Liver (tissue), 9 donors: ENCODE data around the gene ERN2. TPM values are rescaled to one million over a fixed set of nuclear protein-coding genes. Genes with fewer than 3 reads are reported as not detected.
A peak's percentile ranks its signal among the peaks of the same experiment; 100 is the strongest.

ENCODE experiments used
- DNase-seq: peaks from one replicate; pipeline ENCODE4 v3.0.0-alpha.2; 2017; ENCODE audit warnings: low spot score
- H3K27ac ChIP-seq, 2 donors: one replicate each; pipeline ENCODE4 v1.7.0; 2013; ENCODE audit warnings: inconsistent platforms in 2 of 2, low read length in 2 of 2, control low read depth in 1 of 2, low read depth in 1 of 2, mild to moderate bottlenecking in 1 of 2
- H3K27me3 ChIP-seq, 4 donors: one replicate each; pipeline versions ENCODE4 v1.6.1 to v1.7.0; 2013; ENCODE audit warnings: low read length in 3 of 4, inconsistent platforms in 1 of 4, mild to moderate bottlenecking in 1 of 4, moderate library complexity in 1 of 4; ENCODE audit not compliant: control insufficient read depth in 4 of 4, insufficient read depth in 4 of 4
- H3K36me3 ChIP-seq, 4 donors: one replicate each; pipeline versions ENCODE4 v1.6.1 to v1.7.0; 2013; ENCODE audit warnings: low read length in 3 of 4, mild to moderate bottlenecking in 3 of 4, low read depth in 1 of 4, moderate library complexity in 1 of 4; ENCODE audit not compliant: control insufficient read depth in 4 of 4, insufficient read depth in 3 of 4
- H3K4me1 ChIP-seq, 4 donors: one replicate each; pipeline versions ENCODE4 v1.6.1 to v1.7.0; 2013; ENCODE audit warnings: low read length in 3 of 4, mild to moderate bottlenecking in 3 of 4, moderate library complexity in 1 of 4; ENCODE audit not compliant: control insufficient read depth in 4 of 4, insufficient read depth in 4 of 4
- H3K4me3 ChIP-seq, 3 donors: one replicate each; pipeline versions ENCODE4 v1.6.1 to v1.7.0; 2013; ENCODE audit warnings: low read length in 3 of 3, control low read depth in 1 of 3, low read depth in 1 of 3, mild to moderate bottlenecking in 1 of 3
- H3K9ac ChIP-seq, 2 donors: one replicate each; pipeline ENCODE4 v1.7.0; 2013; ENCODE audit warnings: low read length in 2 of 2, mild to moderate bottlenecking in 2 of 2, moderate library complexity in 2 of 2, control low read depth in 1 of 2, low read depth in 1 of 2
- H3K9me3 ChIP-seq, 4 donors: one replicate each; pipeline versions ENCODE4 v1.6.1 to v1.7.0; 2013; ENCODE audit warnings: low read length in 3 of 4; ENCODE audit not compliant: control insufficient read depth in 4 of 4
- ATF3 ChIP-seq: IDR thresholded peaks from 2 replicates; pipeline ENCODE4 v1.6.1; 2016; ENCODE audit warnings: antibody characterized with exemption
- CTCF ChIP-seq: fragments of 150-350 bp; IDR thresholded peaks from 2 replicates; pipeline ENCODE4 v1.5.1; 2017; ENCODE audit warnings: improper control_type of control experiment, low read depth, low read length; ENCODE audit not compliant: missing input control
- EGR1 ChIP-seq, 2 donors: IDR thresholded peaks; 2 replicates each; pipeline ENCODE4 v1.6.1; 2016 to 2018; ENCODE audit warnings: antibody characterized with exemption in 2 of 2, low read depth in 2 of 2
- FOXA1 ChIP-seq: IDR thresholded peaks from 2 replicates; pipeline ENCODE4 v1.6.1; 2016; ENCODE audit warnings: antibody characterized with exemption
- FOXA2 ChIP-seq: IDR thresholded peaks from 2 replicates; pipeline ENCODE4 v1.6.1; 2016; ENCODE audit warnings: antibody characterized with exemption
- HNF4G ChIP-seq: IDR thresholded peaks from 2 replicates; pipeline ENCODE4 v1.6.1; 2016; ENCODE audit warnings: antibody characterized with exemption
- JUND ChIP-seq, 2 donors: IDR thresholded peaks; 2 replicates each; pipeline ENCODE4 v1.6.1; 2016; ENCODE audit warnings: antibody characterized with exemption in 2 of 2
- MAX ChIP-seq: IDR thresholded peaks from 2 replicates; pipeline ENCODE4 v1.6.1; 2016; ENCODE audit warnings: antibody characterized with exemption
- NR2F2 ChIP-seq: IDR thresholded peaks from 2 replicates; pipeline ENCODE4 v1.6.1; 2016; ENCODE audit warnings: antibody characterized with exemption
- REST ChIP-seq: IDR thresholded peaks from 2 replicates; pipeline ENCODE4 v1.6.1; 2016; ENCODE audit warnings: antibody characterized with exemption, mild to moderate bottlenecking
- RXRA ChIP-seq, 2 donors: IDR thresholded peaks; 2 replicates each; pipeline ENCODE4 v1.6.1; 2017 to 2018; ENCODE audit warnings: antibody characterized with exemption in 2 of 2, mild to moderate bottlenecking in 1 of 2
- SP1 ChIP-seq: IDR thresholded peaks from 2 replicates; pipeline ENCODE4 v1.6.1; 2018; ENCODE audit warnings: antibody characterized with exemption, mild to moderate bottlenecking
- TAF1 ChIP-seq: conservative IDR thresholded peaks from 2 replicates; pipeline ENCODE4 v1.6.1; 2016; ENCODE audit warnings: antibody characterized with exemption, mild to moderate bottlenecking
- YY1 ChIP-seq: IDR thresholded peaks from 2 replicates; pipeline ENCODE4 v1.6.1; 2016; ENCODE audit warnings: antibody characterized with exemption, mild to moderate bottlenecking
- WGBS: extraction: QIAGEN DNeasy Blood & Tissue Kit; methylation state at CpG from one replicate; pipeline ENCODE4 v1.1.7; 2013; 5-methylcytosine and 5-hydroxymethylcytosine counted together
- polyA plus RNA-seq, 2 donors: library from polyadenylated mRNA; stranded (reverse) in 1 of 2; unstranded in 1 of 2; fragments of 200-250 nt in 1 of 2; fragments of >200 nt in 1 of 2; fragmentation: Nextera tagmentation in 1 of 2; extraction: Ambion mirVana in 1 of 2; gene quantifications; one replicate each; pipeline versions ENCODE4 v1.2.1 to v1.2.3, GENCODE V29; 2013 to 2015
- total RNA-seq, 2 donors: library from RNA; depleted of rRNA; stranded (reverse); fragments of >200 nt; gene quantifications; one replicate each; pipeline ENCODE4 v1.2.3, GENCODE V29; 2014
- donor health status: healthy.
- donor health status: healthy.
- donor health status: healthy.
- donor health status: healthy.
- donor health status: healthy.

The ERN2 gene
- total and polyA plus RNA-seq, 4 donors: 0.01 to 0.17 TPM; not detected in 2

- TF ChIP-seq HNF4G (no peak), EGR1 (IDR thresholded peaks at IDR 0.05; ENCODE audit: low read depth in 2 of 2) (no peak), FOXA2 (no peak), NR2F2 (no peak), CTCF (no peak), YY1 (no peak), REST (no peak), TAF1 (no peak), JUND (IDR thresholded peaks at IDR 0.05) (no peak), RXRA (IDR thresholded peaks at IDR 0.05) (no peak), MAX (no peak), FOXA1 (no peak), SP1 (no peak)
- DNase-seq: no peak
- Histone ChIP-seq H3K9me3 (no peaks in the 10 kb centered on the region), H3K36me3 (no peaks in the 10 kb centered on the region), H3K4me1 (peaks cover 0 to 4% (median 1%) of the 10 kb centered on the region in 4 donors), H3K4me3 (no peak overlapping the region), H3K27ac (no peak overlapping the region), H3K9ac (no peak overlapping the region), H3K27me3 (peaks cover 0 to 6% (median 5%) of the 10 kb centered on the region in 4 donors)
- WGBS: 37% methylated on average over 15 of the region's 15 CpGs
These were observed 42.4 kb upstream of the ERN2 start for GRCh38 chr16:23755484-23755809.

- Histone ChIP-seq H3K4me1 (peaks cover 0 to 4% (median 1%) of the 10 kb centered on the region in 4 donors), H3K9ac (no peak within 1 kb of the TSS), H3K27ac (no peak within 1 kb of the TSS), H3K36me3 (no peaks in the 10 kb centered on the region), H3K9me3 (no peaks in the 10 kb centered on the region), H3K4me3 (peak within 1 kb of the TSS in 1 of 3 donors; percentile 6), H3K27me3 (peaks cover 0 to 6% (median 5%) of the 10 kb centered on the region in 4 donors)
- DNase-seq: no peak
- WGBS: 5% methylated on average over 80 of the region's 80 CpGs
- TF ChIP-seq HNF4G (no peak), YY1 (no peak), ATF3 (no peak)
These were observed 41.8 kb upstream of the ERN2 start, which contains the start of gene CHP2 for GRCh38 chr16:23754594-23755483. Gene CHP2, plus strand, starts transcription at chr16:23755026. Its CDS starts 24 bp downstream, at chr16:23755050.
